GM21786 (cell line): ENCODE results near the gene DNAJB9.

Experiments
- ATAC-seq: cut with Tn5 transposase; IDR thresholded peaks from one replicate; pipeline ENCODE4 v1.9.1; 2021; ENCODE audit not compliant: unreplicated experiment

The DNAJB9 gene

DNA sequence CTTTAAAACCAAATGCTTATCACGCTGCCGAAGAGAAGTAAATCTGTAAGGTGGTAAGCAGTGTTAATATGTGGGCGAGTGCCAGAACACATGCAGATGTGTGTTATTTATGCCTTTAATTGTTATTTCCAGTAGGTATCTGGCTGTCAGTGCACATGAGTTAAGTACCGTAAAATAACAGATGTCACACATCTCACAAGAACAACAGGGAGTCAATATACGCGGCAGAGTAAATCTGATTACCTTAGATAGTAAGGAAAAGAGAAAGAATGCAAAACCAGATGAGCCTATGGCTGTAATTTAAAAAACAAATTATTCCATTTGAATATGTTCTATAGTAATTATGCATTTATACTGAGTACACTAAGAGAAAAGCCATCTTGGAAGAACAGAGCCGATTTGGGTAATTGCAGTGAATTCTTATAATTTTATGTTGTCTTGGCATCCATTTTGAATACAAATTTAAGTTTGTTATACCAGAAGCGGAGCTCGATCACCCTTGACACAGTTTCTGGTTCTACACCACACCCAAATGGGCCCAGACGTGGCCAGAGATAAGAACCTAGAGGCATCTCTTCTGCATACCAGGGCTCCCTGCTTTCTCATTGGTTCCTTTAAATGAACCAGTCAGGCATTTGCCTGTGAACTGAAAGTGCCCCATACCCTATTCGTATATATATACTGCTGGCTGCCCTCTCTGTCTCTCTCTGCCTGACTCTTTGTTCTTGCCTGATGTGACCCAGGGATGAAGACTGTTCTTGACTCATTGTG lies 34.8 kb downstream of the DNAJB9 start:
- ATAC-seq: no peak

- ATAC-seq: peak; percentile 60
Observed at GRCh38 chr7:108605559-108606201, 36.0 kb downstream of the DNAJB9 start.

- ATAC-seq: no peak
Observed at GRCh38 chr7:108609643-108610042, 40.0 kb downstream of the DNAJB9 start.

DNA sequence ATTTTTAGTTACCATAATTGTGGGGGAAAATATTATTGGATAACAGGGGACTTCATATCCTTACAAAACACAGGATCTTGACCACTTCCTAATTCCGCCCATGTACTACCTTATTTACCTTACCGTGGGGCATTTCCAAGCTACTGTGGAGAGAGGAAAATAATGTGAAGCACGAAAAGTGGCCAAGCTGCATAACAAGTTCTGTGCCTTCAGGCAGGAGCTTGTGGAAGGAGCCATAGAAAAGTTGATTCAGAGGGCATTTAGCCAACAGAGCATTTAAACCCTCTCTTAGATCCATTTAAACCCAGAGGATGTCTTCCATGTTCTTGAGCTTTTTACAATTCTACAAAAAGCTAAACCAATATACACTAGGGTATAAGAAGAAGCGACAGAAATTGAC lies 41.6 kb downstream of the DNAJB9 start:
- ATAC-seq: no peak

DNA sequence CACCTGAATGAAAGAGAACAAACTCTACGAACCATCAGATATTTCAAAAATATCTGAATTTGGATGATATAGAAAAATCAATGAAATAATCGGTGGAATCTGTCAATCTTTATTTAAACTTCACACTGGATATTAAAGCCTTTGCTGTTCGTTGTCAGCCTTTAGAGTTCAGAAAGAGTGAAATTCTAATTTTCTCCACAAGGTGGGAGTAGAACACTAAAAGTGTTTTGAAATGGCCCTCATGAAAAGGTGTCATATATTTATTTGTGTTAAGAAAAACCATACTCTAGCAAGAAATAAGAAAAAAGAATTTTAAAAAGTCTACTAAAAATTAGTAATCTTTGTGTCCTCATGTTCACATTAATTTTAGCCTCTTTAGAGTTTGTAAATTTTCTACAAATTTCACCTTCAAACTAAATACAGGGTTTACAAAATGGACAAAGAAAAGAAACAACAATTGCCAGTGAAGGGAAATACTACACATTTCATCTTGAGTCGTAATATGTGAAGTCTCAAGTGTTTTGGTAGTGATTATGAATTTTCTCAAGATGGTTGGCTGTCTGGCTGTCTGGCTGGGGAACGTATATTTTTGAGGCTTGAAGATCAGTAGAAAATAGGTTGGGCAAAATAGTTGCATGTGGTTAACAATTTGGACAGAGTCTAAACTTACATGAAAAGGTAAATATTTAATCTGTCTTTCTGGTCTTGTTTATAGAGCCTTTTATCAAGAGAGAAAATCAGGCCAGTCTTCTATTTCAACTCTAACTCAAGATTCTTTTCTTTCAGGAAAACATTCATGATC lies 43.7 kb downstream of the DNAJB9 start:
- peak; percentile 76 for ATAC-seq

GRCh38 chr7:108613949-108614381 lies 44.3 kb downstream of the DNAJB9 start:
- no peak for ATAC-seq

GRCh38 chr7:108614896-108615295 lies 45.2 kb downstream of the DNAJB9 start:
- no peak for ATAC-seq

DNA sequence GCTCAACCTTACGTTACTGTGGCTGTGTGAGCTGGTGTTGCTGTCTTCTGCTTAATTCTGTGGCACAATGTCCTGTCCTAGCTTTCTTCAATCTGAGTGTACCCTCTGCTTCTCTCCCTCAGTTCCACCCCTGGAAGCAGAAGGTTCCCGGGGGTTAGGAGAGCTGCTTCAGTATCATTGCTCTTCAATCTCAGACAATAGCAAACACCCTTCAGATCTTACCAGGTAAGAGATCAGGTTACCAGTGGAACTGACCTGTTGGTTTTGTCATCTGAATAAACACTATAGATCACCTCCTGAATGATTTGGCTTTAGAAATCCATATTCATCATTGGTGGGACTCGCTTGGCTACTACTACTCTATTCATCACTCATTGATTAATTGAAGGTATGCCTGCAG lies 48.4 kb downstream of the DNAJB9 start:
- no peak for ATAC-seq

- ATAC-seq: peak; percentile 54
Observed at GRCh38 chr7:108623220-108623619, 53.5 kb downstream of the DNAJB9 start.
